Muscle layer of duodenum (tissue), 2 donors: ENCODE results near the gene RMI2.

Source experiments
- H3K27ac ChIP-seq: one replicate; pipeline ENCODE4 v1.7.0; 2013; ENCODE audit warnings: mild to moderate bottlenecking, low read length
- H3K27me3 ChIP-seq: one replicate; pipeline ENCODE4 v1.7.0; 2013; ENCODE audit warnings: low read depth, mild to moderate bottlenecking, control low read depth, low read length
- H3K36me3 ChIP-seq, 2 donors: one replicate each; pipeline ENCODE4 v1.7.0; 2013; ENCODE audit warnings: low read length in 2 of 2, control low read depth in 1 of 2, mild to moderate bottlenecking in 1 of 2; ENCODE audit not compliant: insufficient read depth in 2 of 2, control insufficient read depth in 1 of 2
- H3K4me1 ChIP-seq, 2 donors: one replicate each; pipeline ENCODE4 v1.7.0; 2013; ENCODE audit warnings: low read length in 2 of 2, mild to moderate bottlenecking in 2 of 2, control low read depth in 1 of 2, moderate library complexity in 1 of 2; ENCODE audit not compliant: insufficient read depth in 2 of 2, control insufficient read depth in 1 of 2
- H3K4me3 ChIP-seq, 2 donors: one replicate each; pipeline ENCODE4 v1.7.0; 2013; ENCODE audit warnings: low read length in 2 of 2, low read depth in 1 of 2, mild to moderate bottlenecking in 1 of 2
- H3K9me3 ChIP-seq, 2 donors: one replicate each; pipeline ENCODE4 v1.7.0; 2013; ENCODE audit warnings: low read length in 2 of 2, control low read depth in 1 of 2, mild to moderate bottlenecking in 1 of 2; ENCODE audit not compliant: control insufficient read depth in 1 of 2
- donor health status: healthy.

Gene RMI2

GRCh38 chr16:11312718-11313492 lies 32.4 kb upstream of the RMI2 start:
- no peaks in the 10 kb centered on the region for H3K4me1 ChIP-seq
- H3K27me3 ChIP-seq, result no peaks in the 10 kb centered on the region
- H3K4me3 ChIP-seq, result no peak overlapping the region
- H3K27ac ChIP-seq, result no peak overlapping the region
- H3K36me3 ChIP-seq, result no peaks in the 10 kb centered on the region
- no peaks in the 10 kb centered on the region for H3K9me3 ChIP-seq

DNA sequence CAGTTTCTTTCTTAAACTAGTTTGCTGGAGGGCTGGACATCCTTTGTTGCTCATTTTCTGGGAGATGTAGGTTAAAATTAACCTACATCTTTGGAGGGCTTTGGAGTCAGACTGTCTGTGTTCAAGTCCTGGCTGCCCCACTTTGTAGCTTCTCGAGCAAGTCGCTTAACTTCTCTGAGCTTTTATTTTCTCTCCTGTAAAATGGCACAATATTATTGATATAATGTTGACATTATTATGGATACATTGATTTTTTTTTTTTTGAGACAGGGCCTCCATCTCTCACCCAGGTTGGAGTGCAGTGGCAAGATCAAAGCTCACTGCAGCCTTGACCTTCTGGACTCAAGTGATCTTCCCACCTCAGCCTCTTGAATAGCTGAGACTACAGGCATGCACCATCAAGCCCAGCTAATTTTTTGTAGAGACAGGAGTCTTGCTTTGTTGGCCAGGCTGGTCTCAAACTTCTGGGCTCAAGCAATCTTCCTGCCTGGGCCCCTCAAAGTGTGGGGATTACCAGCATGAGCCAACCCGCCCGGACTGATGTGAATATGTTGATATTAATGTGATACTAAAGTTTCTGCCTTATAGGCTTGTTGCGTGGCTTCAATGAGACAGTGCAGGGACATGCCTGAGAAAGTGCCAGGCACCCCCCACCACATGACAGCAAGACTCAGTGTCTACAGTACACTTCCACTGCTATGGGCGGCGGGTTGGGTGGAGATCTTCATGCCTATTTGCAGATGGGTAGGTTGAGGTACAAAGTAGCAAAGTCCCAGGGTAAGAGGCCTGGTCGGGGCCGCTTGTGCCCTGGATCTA lies 31.6 kb upstream of the RMI2 start:
- Histone ChIP-seq H3K27me3 (no peaks in the 10 kb centered on the region), H3K36me3 (no peaks in the 10 kb centered on the region), H3K4me3 (no peak overlapping the region), H3K27ac (no peak overlapping the region), H3K9me3 (no peaks in the 10 kb centered on the region), H3K4me1 (no peaks in the 10 kb centered on the region)

DNA sequence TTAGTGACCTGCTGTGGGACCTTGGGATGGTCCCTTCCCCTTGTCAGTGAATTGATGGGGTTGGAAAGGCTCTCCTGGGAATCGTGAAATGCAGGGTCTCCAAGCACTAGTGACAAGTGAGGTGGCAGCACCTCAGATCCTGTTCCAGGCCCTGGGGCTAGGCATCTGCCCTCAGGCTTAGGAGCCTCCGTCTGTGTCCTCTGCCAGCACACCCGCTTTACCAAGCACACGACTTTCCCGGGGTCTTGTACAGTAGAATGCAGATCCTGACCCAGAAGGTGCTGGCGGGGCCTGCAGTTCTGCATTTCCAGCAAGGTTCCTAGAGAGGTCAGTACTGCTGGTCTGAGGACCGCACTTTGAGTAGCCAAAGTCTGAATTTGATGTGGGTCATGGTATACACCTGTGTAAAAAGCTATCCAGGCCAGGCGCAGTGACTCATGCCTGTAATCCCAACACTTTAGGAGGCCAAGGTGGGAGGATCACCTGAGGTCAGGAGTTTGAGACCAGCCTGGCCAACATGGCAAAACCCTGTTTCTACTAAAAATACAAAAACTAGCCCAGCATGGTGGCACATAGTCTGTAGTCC lies 30.9 kb upstream of the RMI2 start:
- H3K36me3 ChIP-seq, result no peaks in the 10 kb centered on the region
- no peaks in the 10 kb centered on the region for H3K9me3 ChIP-seq
- H3K4me1 ChIP-seq, result no peaks in the 10 kb centered on the region
- no peak overlapping the region for H3K4me3 ChIP-seq
- H3K27ac ChIP-seq, result no peak overlapping the region
- H3K27me3 ChIP-seq, result no peaks in the 10 kb centered on the region

DNA sequence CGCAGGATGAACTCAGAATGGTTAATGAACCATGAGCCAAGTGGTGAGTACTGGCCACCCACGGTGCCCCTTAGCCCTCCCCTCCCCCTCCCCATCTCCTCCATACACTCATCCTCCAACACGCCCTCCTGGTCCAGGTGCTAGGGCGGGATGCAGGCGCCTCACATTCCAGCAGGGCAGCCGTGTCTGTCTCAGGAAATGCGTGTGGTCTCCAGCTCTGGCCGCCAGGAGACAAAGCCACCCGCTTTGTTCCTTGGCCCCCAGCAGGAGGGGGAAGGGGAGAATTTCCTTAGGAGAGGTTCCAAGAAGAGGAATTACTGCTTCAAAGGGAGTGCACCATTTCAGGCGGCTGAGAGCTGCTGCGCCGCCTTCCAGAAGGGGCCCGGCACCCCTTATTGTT lies 29.7 kb upstream of the RMI2 start:
- Histone ChIP-seq H3K36me3 (no peaks in the 10 kb centered on the region), H3K9me3 (no peaks in the 10 kb centered on the region), H3K4me3 (no peak overlapping the region), H3K4me1 (no peaks in the 10 kb centered on the region), H3K27me3 (no peaks in the 10 kb centered on the region), H3K27ac (no peak overlapping the region)

DNA sequence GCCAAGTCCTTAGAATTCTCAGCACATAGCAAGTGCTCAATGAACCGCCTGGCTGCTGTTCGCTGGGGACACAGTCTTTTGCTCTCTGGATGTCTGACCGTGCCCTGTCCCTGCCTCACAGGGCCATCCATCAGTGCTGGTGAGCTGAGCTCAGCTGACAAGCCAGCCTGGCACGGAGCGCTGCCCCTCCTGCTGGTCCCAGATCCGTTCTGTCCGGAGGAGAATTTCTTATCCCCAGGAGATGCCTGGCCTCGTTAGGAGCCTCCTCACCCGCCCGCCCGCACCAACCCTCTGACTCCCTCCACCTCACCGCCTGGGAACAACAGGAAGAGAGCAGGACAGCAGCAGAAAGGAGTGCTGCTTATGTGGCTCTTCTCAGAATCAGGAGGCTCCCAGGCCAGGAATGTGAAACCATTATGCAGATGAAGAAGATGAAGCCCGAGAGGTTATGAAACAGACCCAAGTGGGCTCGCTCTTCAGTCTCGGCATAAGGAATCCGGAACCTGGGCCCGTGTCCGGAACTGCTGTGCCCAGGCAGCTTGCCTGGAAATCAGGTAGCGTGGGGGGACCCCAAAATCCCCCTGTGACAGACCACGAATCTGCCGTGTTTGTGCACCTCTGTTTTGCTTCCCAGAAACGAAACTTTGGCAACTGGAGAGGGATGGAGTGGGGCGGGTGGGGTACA lies 28.8 kb upstream of the RMI2 start:
- Histone ChIP-seq H3K27ac (no peak overlapping the region), H3K4me1 (no peaks in the 10 kb centered on the region), H3K27me3 (no peaks in the 10 kb centered on the region), H3K36me3 (no peaks in the 10 kb centered on the region), H3K9me3 (no peaks in the 10 kb centered on the region), H3K4me3 (no peak overlapping the region)

- Histone ChIP-seq H3K36me3 (no peaks in the 10 kb centered on the region), H3K4me1 (no peaks in the 10 kb centered on the region), H3K4me3 (no peak overlapping the region), H3K9me3 (no peaks in the 10 kb centered on the region), H3K27me3 (no peaks in the 10 kb centered on the region), H3K27ac (no peak overlapping the region)
Observed at GRCh38 chr16:11318817-11319216, 26.4 kb upstream of the RMI2 start.

DNA sequence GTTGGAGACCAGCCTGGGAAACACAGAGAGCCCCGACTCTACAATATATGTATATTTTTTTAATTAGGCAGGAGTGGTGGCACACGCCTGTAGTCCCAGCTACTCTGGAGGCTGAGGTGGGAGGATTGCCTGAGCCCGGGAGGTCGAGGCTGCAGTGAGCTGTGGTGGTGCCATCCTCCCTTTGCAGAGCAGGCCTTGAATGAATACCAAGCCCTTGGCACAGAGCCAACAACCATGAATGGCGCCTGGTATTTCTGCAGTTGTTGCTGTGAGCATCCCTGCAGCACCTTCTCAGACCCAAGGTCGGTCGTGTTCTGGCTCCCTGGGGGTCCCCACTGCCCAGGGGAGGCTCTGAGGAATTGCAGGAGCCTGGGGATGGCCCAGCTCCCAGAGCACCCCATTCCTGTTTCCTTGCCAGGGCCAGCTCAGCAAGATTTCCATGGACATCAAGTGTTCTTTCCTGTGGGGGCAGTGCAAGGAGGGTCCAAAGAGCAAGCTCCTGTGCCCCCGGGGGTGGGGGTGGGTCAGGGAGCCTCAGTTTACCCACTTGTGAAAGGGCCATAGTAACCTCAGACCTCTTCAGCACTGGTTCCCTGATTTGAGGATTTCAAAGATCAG lies 25.6 kb upstream of the RMI2 start:
- H3K9me3 ChIP-seq, result no peaks in the 10 kb centered on the region
- H3K27ac ChIP-seq, result no peak overlapping the region
- H3K4me3 ChIP-seq, result no peak overlapping the region
- H3K4me1 ChIP-seq, result no peaks in the 10 kb centered on the region
- H3K27me3 ChIP-seq, result no peaks in the 10 kb centered on the region
- H3K36me3 ChIP-seq, result no peaks in the 10 kb centered on the region

- H3K9me3 ChIP-seq, result no peaks in the 10 kb centered on the region
- H3K4me3 ChIP-seq, result no peak overlapping the region
- H3K27ac ChIP-seq, result no peak overlapping the region
- H3K4me1 ChIP-seq, result no peaks in the 10 kb centered on the region
- H3K27me3 ChIP-seq, result no peaks in the 10 kb centered on the region
- H3K36me3 ChIP-seq, result no peaks in the 10 kb centered on the region
Observed at GRCh38 chr16:11320170-11320569, 25.1 kb upstream of the RMI2 start.

DNA sequence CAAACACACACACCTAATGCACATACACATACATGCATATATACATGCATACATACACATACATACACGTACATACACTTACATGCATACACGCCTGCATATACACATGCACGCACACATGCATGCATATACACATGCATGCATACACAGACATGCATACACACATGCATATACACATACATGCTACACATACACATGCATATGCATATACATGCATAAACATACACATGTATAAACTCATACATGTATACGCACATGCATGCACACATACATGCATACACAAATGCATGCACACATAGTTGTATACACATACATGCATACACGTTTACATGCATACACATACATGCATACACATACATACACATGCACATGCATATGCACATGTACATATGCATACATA lies 23.6 kb upstream of the RMI2 start:
- Histone ChIP-seq H3K9me3 (no peaks in the 10 kb centered on the region), H3K4me1 (no peaks in the 10 kb centered on the region), H3K27ac (no peak overlapping the region), H3K4me3 (no peak overlapping the region), H3K27me3 (no peaks in the 10 kb centered on the region), H3K36me3 (no peaks in the 10 kb centered on the region)

DNA sequence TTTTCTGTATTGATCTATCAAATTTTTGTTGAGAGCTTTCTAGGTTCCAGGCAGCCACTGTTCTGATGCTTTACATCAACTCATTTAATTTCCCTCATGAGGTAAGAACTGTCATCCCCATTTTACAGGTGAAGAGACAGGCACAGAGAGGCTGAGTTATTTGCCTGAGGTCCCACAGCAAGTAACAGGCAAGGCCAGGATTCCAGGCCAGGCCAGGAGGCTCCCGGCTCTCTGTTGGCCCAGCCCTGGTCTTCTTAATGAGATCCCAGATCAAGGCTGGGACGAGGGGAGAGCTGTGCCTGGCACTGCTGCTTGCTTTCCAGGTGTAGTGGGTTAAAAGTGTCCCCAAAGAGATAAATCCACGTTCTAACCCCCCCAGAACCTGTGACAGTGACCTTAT lies 22.4 kb upstream of the RMI2 start:
- H3K27ac ChIP-seq, result no peak overlapping the region

More for the DNA sequence above, 22.4 kb upstream of the RMI2 start:
- Histone ChIP-seq H3K27me3 (no peaks in the 10 kb centered on the region), H3K4me3 (no peak overlapping the region), H3K4me1 (peaks cover 0 to 1% of the 10 kb centered on the region in 2 donors), H3K36me3 (no peaks in the 10 kb centered on the region), H3K9me3 (no peaks in the 10 kb centered on the region)
